ENCODE measurements around the gene MBLAC1. TPM values are rescaled to one million over a fixed set of nuclear protein-coding genes. Genes with fewer than 3 reads are reported as not detected.

The MBLAC1 gene
- total RNA-seq, 3 donors from 2014 or later, result 2.5 to 4.9 (median 3.2) TPM

DNA sequence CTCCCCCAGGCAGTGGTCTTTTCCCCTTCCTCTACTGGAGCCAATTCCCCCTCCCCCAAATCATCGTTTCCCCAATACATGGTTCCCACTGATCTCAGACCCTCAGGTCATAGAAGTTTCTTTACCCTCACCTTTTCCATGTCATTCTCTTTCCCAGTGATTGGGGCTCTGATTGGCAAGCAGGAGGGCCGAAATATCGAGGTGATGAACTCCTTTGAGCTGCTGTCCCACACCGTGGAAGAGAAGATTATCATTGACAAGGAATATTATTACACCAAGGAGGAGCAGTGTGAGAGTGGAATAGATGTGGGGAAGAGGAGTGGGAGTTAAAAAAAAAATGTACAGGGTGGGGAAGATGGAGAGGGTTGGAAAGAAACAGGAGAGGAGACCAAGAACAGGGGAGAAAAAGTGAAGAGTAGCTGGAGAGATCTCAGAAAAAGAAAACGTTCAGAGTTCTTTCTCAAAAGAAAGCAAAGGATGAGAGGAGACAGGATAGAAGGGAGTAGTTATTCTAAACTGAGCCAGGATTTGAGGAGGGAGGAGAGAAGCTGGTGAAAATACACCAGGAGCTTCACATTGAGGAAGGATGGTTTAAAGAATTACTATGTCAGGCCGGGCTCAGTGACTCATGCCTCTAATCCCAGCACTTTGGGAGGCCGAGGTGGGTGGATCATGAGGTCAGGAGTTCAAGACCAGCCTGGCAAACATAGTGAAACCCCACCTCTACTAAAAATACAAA, 37.1 kb upstream of the MBLAC1 start:
- no peak for DNase-seq
- intact Hi-C loops (cut with DNase I, micrococcal nuclease), result no loop called here
- Histone ChIP-seq H3K4me3 (peak overlapping the region; percentile 82), H3K4me1 (ENCODE audit: low read depth) (peaks cover 6% of the 10 kb centered on the region), H3K36me3 (ENCODE audit: low read depth) (peaks cover 7% of the 10 kb centered on the region), H3K9me3 (no peaks in the 10 kb centered on the region)
- ATAC-seq, result no peak
- TF ChIP-seq, protein P1, sequence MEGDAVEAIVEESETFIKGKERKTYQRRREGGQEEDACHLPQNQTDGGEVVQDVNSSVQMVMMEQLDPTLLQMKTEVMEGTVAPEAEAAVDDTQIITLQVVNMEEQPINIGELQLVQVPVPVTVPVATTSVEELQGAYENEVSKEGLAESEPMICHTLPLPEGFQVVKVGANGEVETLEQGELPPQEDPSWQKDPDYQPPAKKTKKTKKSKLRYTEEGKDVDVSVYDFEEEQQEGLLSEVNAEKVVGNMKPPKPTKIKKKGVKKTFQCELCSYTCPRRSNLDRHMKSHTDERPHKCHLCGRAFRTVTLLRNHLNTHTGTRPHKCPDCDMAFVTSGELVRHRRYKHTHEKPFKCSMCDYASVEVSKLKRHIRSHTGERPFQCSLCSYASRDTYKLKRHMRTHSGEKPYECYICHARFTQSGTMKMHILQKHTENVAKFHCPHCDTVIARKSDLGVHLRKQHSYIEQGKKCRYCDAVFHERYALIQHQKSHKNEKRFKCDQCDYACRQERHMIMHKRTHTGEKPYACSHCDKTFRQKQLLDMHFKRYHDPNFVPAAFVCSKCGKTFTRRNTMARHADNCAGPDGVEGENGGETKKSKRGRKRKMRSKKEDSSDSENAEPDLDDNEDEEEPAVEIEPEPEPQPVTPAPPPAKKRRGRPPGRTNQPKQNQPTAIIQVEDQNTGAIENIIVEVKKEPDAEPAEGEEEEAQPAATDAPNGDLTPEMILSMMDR (IDR thresholded peaks at IDR 0.05), result no peak

DNA sequence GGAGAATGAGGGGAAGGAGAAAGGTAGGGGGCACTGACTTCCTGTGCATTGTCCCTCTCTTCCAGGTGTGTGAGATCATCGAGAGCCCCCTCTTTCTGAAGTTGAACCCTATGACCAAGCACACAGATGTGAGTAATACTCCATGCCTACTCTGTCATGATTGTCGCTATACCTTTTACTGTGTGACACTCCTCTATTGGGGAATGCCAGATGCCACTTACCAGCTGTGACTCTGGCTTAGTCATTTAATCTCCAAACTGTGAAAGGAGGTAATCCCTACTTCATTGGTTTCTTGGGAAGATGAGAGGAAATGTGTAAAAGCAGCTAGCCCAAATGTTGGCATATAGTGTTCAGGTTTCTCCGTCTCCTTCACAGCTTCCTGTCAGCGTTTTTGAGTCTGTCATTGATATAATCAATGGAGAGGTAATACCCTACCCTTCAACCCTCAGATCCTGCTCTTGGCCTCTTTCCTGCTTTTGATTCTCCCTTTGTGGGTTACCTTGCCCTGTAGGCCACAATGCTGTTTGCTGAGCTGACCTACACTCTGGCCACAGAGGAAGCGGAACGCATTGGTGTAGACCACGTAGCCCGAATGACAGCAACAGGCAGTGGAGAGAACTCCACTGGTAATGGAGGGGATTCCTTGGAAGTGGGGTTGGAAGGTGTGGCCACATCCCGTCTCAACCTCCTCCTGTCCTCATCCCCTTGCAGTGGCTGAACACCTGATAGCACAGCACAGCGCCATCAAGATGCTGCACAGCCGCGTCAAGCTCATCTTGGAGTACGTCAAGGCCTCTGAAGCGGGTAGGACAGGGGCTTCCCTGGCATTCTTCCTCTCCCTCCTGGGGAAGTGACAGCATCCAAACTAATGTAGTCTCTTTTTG, 36.0 kb upstream of the MBLAC1 start:
- intact Hi-C loops (cut with DNase I, micrococcal nuclease), result no loop called here
- Histone ChIP-seq H3K9me3 (no peaks in the 10 kb centered on the region), H3K36me3 (ENCODE audit: low read depth) (peaks cover 7% of the 10 kb centered on the region), H3K4me1 (ENCODE audit: low read depth) (peaks cover 6% of the 10 kb centered on the region), H3K4me3 (no peak overlapping the region)
- TF ChIP-seq, protein P1 (IDR thresholded peaks at IDR 0.05), result no peak
- ATAC-seq (no peak), DNase-seq (no peak)

DNA sequence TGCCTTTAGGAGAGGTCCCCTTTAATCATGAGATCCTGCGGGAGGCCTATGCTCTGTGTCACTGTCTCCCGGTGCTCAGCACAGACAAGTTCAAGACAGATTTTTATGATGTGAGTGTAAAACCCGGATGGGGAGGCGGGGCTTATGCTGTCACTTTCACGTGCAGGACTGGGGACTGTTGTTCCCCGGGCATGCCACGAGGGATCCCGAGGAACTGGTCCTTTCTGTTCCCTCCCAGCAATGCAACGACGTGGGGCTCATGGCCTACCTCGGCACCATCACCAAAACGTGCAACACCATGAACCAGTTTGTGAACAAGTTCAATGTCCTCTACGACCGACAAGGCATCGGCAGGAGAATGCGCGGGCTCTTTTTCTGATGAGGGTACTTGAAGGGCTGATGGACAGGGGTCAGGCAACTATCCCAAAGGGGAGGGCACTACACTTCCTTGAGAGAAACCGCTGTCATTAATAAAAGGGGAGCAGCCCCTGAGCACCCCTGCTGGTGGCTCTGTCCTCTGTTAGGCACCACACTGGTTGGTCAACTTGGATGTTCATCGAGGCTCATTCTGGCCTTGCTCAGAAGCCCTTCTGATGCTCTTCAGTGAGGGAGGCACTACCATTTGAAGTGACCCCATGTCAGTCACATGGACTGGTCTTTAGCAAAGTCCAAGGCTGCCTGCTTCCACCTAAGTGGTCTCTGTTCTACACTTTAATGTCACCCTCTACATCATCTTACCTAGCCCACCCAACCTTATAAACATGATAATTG, 35.2 kb upstream of the MBLAC1 start:
- Histone ChIP-seq H3K36me3 (ENCODE audit: low read depth) (peaks cover 7% of the 10 kb centered on the region), H3K9me3 (no peaks in the 10 kb centered on the region), H3K4me1 (ENCODE audit: low read depth) (peaks cover 6% of the 10 kb centered on the region), H3K4me3 (no peak overlapping the region)
- TF ChIP-seq, protein P1 (IDR thresholded peaks at IDR 0.05), result no peak
- DNase-seq (peak in 1 of 3 donors; percentile 32), ATAC-seq (no peak)
- intact Hi-C loops (cut with DNase I, micrococcal nuclease), result no loop called here

DNA sequence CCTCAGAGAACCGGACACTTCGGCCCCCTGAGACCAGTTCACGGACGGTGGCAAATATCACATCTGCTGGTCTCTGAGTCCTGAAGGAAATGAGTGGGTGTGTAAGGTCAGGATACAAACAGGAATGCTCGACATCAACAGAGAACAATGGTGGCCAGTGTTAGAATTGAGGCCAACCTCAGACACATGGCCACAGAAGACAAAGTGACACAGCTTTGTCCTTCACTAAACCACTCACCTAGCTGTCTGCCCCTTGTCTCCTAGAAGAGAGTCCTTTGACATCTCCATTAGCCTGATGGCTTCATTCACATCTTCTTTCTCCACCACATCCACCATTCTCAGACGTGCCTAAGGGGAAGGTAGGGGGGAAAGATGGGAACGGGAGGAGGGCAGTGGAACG, 33.7 kb upstream of the MBLAC1 start:
- Histone ChIP-seq H3K9me3 (no peaks in the 10 kb centered on the region), H3K4me3 (no peak overlapping the region), H3K4me1 (ENCODE audit: low read depth) (peaks cover 4% of the 10 kb centered on the region), H3K36me3 (ENCODE audit: low read depth) (peaks cover 12% of the 10 kb centered on the region)
- no peak for DNase-seq
- ATAC-seq, result no peak
- intact Hi-C loops (cut with DNase I, micrococcal nuclease), result no loop called here
- TF ChIP-seq, protein P1 (IDR thresholded peaks at IDR 0.05), result no peak

DNA sequence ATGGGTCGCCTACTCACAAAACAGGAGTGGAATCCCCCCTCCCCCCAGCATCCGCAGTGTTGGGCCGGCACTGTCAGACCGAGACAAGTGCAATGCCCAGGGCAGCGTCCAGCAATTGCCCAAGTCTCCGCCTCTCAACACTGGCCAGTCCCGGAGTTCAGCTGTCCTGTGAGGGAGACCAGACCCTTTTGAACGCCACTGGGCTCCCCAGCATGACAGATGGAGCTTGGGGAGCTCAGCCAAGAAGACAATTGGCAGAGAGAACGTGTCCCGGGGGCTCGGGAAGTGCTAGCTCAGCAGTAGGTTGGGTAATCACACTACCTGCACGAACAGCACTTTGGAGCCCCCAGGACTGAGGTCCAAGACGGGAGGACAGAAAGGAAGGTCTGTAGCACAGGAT, 33.3 kb upstream of the MBLAC1 start:
- no peaks in the 10 kb centered on the region for H3K9me3 ChIP-seq
- peaks cover 12% of the 10 kb centered on the region for H3K36me3 ChIP-seq (ENCODE audit: low read depth)
- no peak for ATAC-seq
- DNase-seq, result no peak
- intact Hi-C loops (cut with DNase I, micrococcal nuclease), result no loop called here
- TF ChIP-seq, protein P1 (IDR thresholded peaks at IDR 0.05), result no peak
- H3K4me1 ChIP-seq (ENCODE audit: low read depth), result no peaks in the 10 kb centered on the region
- H3K4me3 ChIP-seq, result no peak overlapping the region

All from mucosa of descending colon (tissue), 3 donors.